Karpas-422 (cell line): ENCODE data around the gene ABCA1. TPM values are rescaled to one million over a fixed set of nuclear protein-coding genes. Genes with fewer than 3 reads are reported as not detected.
"Not testable (repeated sequence)": the region's sequence is repeated elsewhere in the genome, so short reads cannot be mapped to it uniquely, and the experiment has no call there.

Source experiments
- DNase-seq: peaks from one replicate; pipeline ENCODE4 v3.0.0-alpha.2; 2015
- H2AFZ ChIP-seq: fragments of 200-600 bp; sonication (generic); 2 replicates; pipeline ENCODE4 v1.6.1; 2014; ENCODE audit warnings: antibody characterized with exemption, low read length, mixed read lengths
- H3K27ac ChIP-seq: fragments of 200-600 bp; sonication (generic); 2 replicates; pipeline ENCODE4 v1.5.1; 2014; ENCODE audit warnings: mild to moderate bottlenecking, low read length, moderate library complexity
- H3K27me3 ChIP-seq: fragments of 200-600 bp; sonication (generic); 2 replicates; pipeline ENCODE4 v1.6.1; 2014; ENCODE audit warnings: low read length, mixed read lengths
- H3K36me3 ChIP-seq: fragments of 200-600 bp; sonication (generic); 2 replicates; pipeline ENCODE4 v1.6.1; 2014; ENCODE audit warnings: low read length, mixed read lengths; ENCODE audit not compliant: insufficient read depth
- H3K4me1 ChIP-seq: fragments of 200-600 bp; sonication (generic); 2 replicates; pipeline ENCODE4 v1.6.1; 2014; ENCODE audit warnings: mild to moderate bottlenecking, low read length, mixed read lengths
- H3K4me2 ChIP-seq: fragments of 200-600 bp; sonication (generic); 2 replicates; pipeline ENCODE4 v1.6.1; 2014; ENCODE audit warnings: low read length, low read depth, mild to moderate bottlenecking; ENCODE audit not compliant: poor library complexity, severe bottlenecking
- H3K4me3 ChIP-seq: fragments of 200-600 bp; sonication (generic); 2 replicates; pipeline ENCODE4 v1.5.1; 2014; ENCODE audit warnings: mild to moderate bottlenecking, antibody characterized with exemption, low read length, mixed read lengths
- H3K79me2 ChIP-seq: fragments of 200-600 bp; sonication (generic); 2 replicates; pipeline ENCODE4 v1.6.1; 2014; ENCODE audit warnings: mild to moderate bottlenecking, low read length, mixed read lengths
- H3K9ac ChIP-seq: fragments of 200-600 bp; sonication (generic); 2 replicates; pipeline ENCODE4 v1.6.0; 2014; ENCODE audit warnings: low read length
- H3K9me2 ChIP-seq: fragments of 200-600 bp; sonication (generic), shearing (Covaris generic); replicated peaks from 2 replicates; pipeline ENCODE4 v1.6.0; 2014; ENCODE audit warnings: mild to moderate bottlenecking, low read length, moderate library complexity; ENCODE audit not compliant: insufficient read depth
- H3K9me3 ChIP-seq: fragments of 300-700, 200-600 bp; sonication (generic); 2 replicates; pipeline ENCODE4 v1.6.1; 2014; ENCODE audit warnings: low read length, mixed read lengths
- H4K20me1 ChIP-seq: fragments of 200-600 bp; sonication (generic); 2 replicates; pipeline ENCODE4 v1.6.1; 2014; ENCODE audit warnings: mild to moderate bottlenecking, antibody characterized with exemption, low read length, low read depth; ENCODE audit not compliant: insufficient read depth
- total RNA-seq: library from RNA; depleted of rRNA; stranded (reverse); fragments of >200 nt; shearing (Covaris generic); gene quantifications from 2 replicates; pipeline ENCODE4 v1.2.3, GENCODE V29; 2014; ENCODE audit warnings: low replicate concordance

ABCA1 gene
- total RNA-seq, 1 experiment from 2014 or later = 4.7 TPM

GRCh38 chr9:104856413-104856941 lies 71.5 kb downstream of the ABCA1 start:
- H3K9ac ChIP-seq = no peak overlapping the region
- H2AFZ ChIP-seq = no peak overlapping the region
- H3K27me3 ChIP-seq = no peaks in the 10 kb centered on the region
- no peaks in the 10 kb centered on the region for H4K20me1 ChIP-seq
- no peaks in the 10 kb centered on the region for H3K79me2 ChIP-seq
- no peak overlapping the region for H3K4me3 ChIP-seq
- peaks cover 21% of the 10 kb centered on the region for H3K4me1 ChIP-seq
- H3K4me2 ChIP-seq = no peak overlapping the region
- no peak overlapping the region for H3K27ac ChIP-seq
- DNase-seq = no peak
- no peaks in the 10 kb centered on the region for H3K36me3 ChIP-seq
- H3K9me3 ChIP-seq = no peaks in the 10 kb centered on the region
- H3K9me2 ChIP-seq = no peaks in the 10 kb centered on the region

- H3K4me2 ChIP-seq = no peak overlapping the region
- DNase-seq = no peak
- H3K27me3 ChIP-seq = no peaks in the 10 kb centered on the region
- no peaks in the 10 kb centered on the region for H3K9me3 ChIP-seq
- no peak overlapping the region for H3K27ac ChIP-seq
- peaks cover 14% of the 10 kb centered on the region for H3K4me1 ChIP-seq
- no peak overlapping the region for H3K4me3 ChIP-seq
- no peaks in the 10 kb centered on the region for H3K36me3 ChIP-seq
- no peak overlapping the region for H2AFZ ChIP-seq
- H4K20me1 ChIP-seq = no peaks in the 10 kb centered on the region
- no peaks in the 10 kb centered on the region for H3K9me2 ChIP-seq
- no peaks in the 10 kb centered on the region for H3K79me2 ChIP-seq
- no peak overlapping the region for H3K9ac ChIP-seq
Measured at GRCh38 chr9:104855807-104856206, 72.1 kb downstream of the ABCA1 start.

GRCh38 chr9:104855258-104855657 lies 72.7 kb downstream of the ABCA1 start:
- H3K27me3 ChIP-seq, H3K36me3 ChIP-seq, H3K9me3 ChIP-seq, H3K9me2 ChIP-seq, H3K27ac ChIP-seq, H3K4me1 ChIP-seq, H3K9ac ChIP-seq, H2AFZ ChIP-seq, H3K79me2 ChIP-seq, H3K4me3 ChIP-seq, DNase-seq, H3K4me2 ChIP-seq, H4K20me1 ChIP-seq: not testable (repeated sequence)

GRCh38 chr9:104854613-104855012 lies 73.3 kb downstream of the ABCA1 start:
- no peak overlapping the region for H3K9ac ChIP-seq
- no peak overlapping the region for H2AFZ ChIP-seq
- no peak overlapping the region for H3K4me3 ChIP-seq
- H3K4me2 ChIP-seq = no peak overlapping the region
- no peaks in the 10 kb centered on the region for H3K36me3 ChIP-seq
- no peaks in the 10 kb centered on the region for H3K27me3 ChIP-seq
- no peak overlapping the region for H3K27ac ChIP-seq
- H4K20me1 ChIP-seq = no peaks in the 10 kb centered on the region
- no peaks in the 10 kb centered on the region for H3K9me3 ChIP-seq
- DNase-seq = no peak
- H3K4me1 ChIP-seq = peaks cover 5% of the 10 kb centered on the region
- no peaks in the 10 kb centered on the region for H3K79me2 ChIP-seq
- no peaks in the 10 kb centered on the region for H3K9me2 ChIP-seq

- Histone ChIP-seq H3K27me3 (no peaks in the 10 kb centered on the region), H3K4me2 (no peak overlapping the region), H3K9me3 (no peaks in the 10 kb centered on the region), H3K79me2 (no peaks in the 10 kb centered on the region), H3K36me3 (no peaks in the 10 kb centered on the region), H3K27ac (no peak overlapping the region), H4K20me1 (no peaks in the 10 kb centered on the region), H3K9ac (no peak overlapping the region), H2AFZ (no peak overlapping the region), H3K9me2 (no peaks in the 10 kb centered on the region), H3K4me3 (no peak overlapping the region), H3K4me1 (peaks cover 5% of the 10 kb centered on the region)
- DNase-seq = no peak
Measured at GRCh38 chr9:104853683-104854082, 74.3 kb downstream of the ABCA1 start.

GRCh38 chr9:104853159-104853558 lies 74.8 kb downstream of the ABCA1 start:
- Histone ChIP-seq H3K9ac (no peak overlapping the region), H3K36me3 (no peaks in the 10 kb centered on the region), H3K4me3 (no peak overlapping the region), H2AFZ (no peak overlapping the region), H3K9me2 (no peaks in the 10 kb centered on the region), H3K4me1 (peaks cover 5% of the 10 kb centered on the region), H3K9me3 (no peaks in the 10 kb centered on the region), H4K20me1 (no peaks in the 10 kb centered on the region), H3K79me2 (no peaks in the 10 kb centered on the region), H3K4me2 (no peak overlapping the region), H3K27me3 (no peaks in the 10 kb centered on the region), H3K27ac (no peak overlapping the region)
- DNase-seq = no peak

- Histone ChIP-seq H3K79me2 (no peaks in the 10 kb centered on the region), H3K36me3 (no peaks in the 10 kb centered on the region), H3K4me3 (no peak overlapping the region), H3K9me2 (no peaks in the 10 kb centered on the region), H4K20me1 (no peaks in the 10 kb centered on the region), H3K4me2 (no peak overlapping the region), H3K27ac (no peak overlapping the region), H3K9me3 (no peaks in the 10 kb centered on the region), H3K27me3 (no peaks in the 10 kb centered on the region), H3K9ac (no peak overlapping the region), H3K4me1 (peaks cover 5% of the 10 kb centered on the region), H2AFZ (no peak overlapping the region)
- DNase-seq = no peak
Measured at GRCh38 chr9:104851546-104851920, 76.4 kb downstream of the ABCA1 start.

GRCh38 chr9:104850786-104851545 lies 77.0 kb downstream of the ABCA1 start:
- H3K27ac ChIP-seq = no peak overlapping the region
- no peaks in the 10 kb centered on the region for H3K27me3 ChIP-seq
- H3K9me2 ChIP-seq = no peaks in the 10 kb centered on the region
- H3K4me3 ChIP-seq = no peak overlapping the region
- no peaks in the 10 kb centered on the region for H3K36me3 ChIP-seq
- DNase-seq = no peak
- no peaks in the 10 kb centered on the region; the same call in 1 of the 2 replicates for H3K4me1 ChIP-seq
- no peak overlapping the region for H3K9ac ChIP-seq
- no peak overlapping the region for H2AFZ ChIP-seq
- no peak overlapping the region for H3K4me2 ChIP-seq
- no peaks in the 10 kb centered on the region for H4K20me1 ChIP-seq
- no peaks in the 10 kb centered on the region for H3K9me3 ChIP-seq
- H3K79me2 ChIP-seq = no peaks in the 10 kb centered on the region
